ENCODE measurements around the gene SHISA5.

The SHISA5 gene

DNA sequence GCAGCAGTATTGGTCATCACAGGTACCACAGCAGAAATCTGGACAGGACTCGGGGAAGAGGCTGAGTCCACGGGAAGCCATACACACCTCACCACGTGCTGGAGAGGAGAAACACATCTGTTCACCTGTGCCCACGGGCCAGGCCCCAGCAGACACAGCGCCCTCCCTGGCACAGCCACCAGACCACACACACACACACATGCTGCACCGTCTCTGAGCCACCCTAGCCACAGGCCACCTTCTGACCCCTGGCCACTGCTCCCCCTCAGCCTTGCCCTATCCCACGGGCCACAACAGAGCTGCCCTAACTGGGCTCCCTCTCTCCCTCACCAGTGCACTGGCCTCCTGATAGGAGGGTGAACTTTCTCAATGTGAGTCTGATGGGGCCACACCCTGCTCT, 2.8 kb downstream of the SHISA5 start:
- peaks cover 11% of the 10 kb centered on the region for H3K4me1 ChIP-seq (ENCODE audit: low read length)
- no peak overlapping the region for H3K9ac ChIP-seq (ENCODE audit: low read length)
- TF ChIP-seq, protein P1, sequence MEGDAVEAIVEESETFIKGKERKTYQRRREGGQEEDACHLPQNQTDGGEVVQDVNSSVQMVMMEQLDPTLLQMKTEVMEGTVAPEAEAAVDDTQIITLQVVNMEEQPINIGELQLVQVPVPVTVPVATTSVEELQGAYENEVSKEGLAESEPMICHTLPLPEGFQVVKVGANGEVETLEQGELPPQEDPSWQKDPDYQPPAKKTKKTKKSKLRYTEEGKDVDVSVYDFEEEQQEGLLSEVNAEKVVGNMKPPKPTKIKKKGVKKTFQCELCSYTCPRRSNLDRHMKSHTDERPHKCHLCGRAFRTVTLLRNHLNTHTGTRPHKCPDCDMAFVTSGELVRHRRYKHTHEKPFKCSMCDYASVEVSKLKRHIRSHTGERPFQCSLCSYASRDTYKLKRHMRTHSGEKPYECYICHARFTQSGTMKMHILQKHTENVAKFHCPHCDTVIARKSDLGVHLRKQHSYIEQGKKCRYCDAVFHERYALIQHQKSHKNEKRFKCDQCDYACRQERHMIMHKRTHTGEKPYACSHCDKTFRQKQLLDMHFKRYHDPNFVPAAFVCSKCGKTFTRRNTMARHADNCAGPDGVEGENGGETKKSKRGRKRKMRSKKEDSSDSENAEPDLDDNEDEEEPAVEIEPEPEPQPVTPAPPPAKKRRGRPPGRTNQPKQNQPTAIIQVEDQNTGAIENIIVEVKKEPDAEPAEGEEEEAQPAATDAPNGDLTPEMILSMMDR (IDR thresholded peaks at IDR 0.05; ENCODE audit: low read depth, low read length): no peak
- TF ChIP-seq EZH2phosphoT487 (IDR thresholded peaks at IDR 0.05; ENCODE audit: low read depth): no peak
- no peak overlapping the region for H3K4me3 ChIP-seq (ENCODE audit: low read length)
- no peak overlapping the region for H3K4me2 ChIP-seq (ENCODE audit: low read length)
- H3K9me3 ChIP-seq (ENCODE audit: insufficient read depth, low read length): peaks cover 6% of the 10 kb centered on the region; the same call in 1 of the 2 replicates
- H3K36me3 ChIP-seq (replicated peaks; ENCODE audit: low read depth, low read length): peaks cover 5% of the 10 kb centered on the region
- no peaks in the 10 kb centered on the region for H4K20me1 ChIP-seq (ENCODE audit: insufficient read depth, low read length)
- H2AFZ ChIP-seq (ENCODE audit: low read depth, low read length): no peak overlapping the region
- H3K27me3 ChIP-seq (ENCODE audit: low read depth, low read length): no peaks in the 10 kb centered on the region
- no peak overlapping the region for H3K27ac ChIP-seq (ENCODE audit: low read length)
- no peaks in the 10 kb centered on the region for H3K79me2 ChIP-seq (ENCODE audit: low read length)

GRCh38 chr3:48500656-48501055, 3.3 kb downstream of the SHISA5 start:
- Histone ChIP-seq H3K36me3 (replicated peaks; ENCODE audit: low read depth, low read length) (peaks cover 5% of the 10 kb centered on the region), H3K4me1 (ENCODE audit: low read length) (peaks cover 11% of the 10 kb centered on the region), H3K9ac (ENCODE audit: low read length) (no peak overlapping the region), H3K4me2 (ENCODE audit: low read length) (no peak overlapping the region), H3K9me3 (ENCODE audit: insufficient read depth, low read length) (peaks cover 6% of the 10 kb centered on the region; the same call in 1 of the 2 replicates), H2AFZ (ENCODE audit: low read depth, low read length) (no peak overlapping the region), H3K27me3 (ENCODE audit: low read depth, low read length) (no peaks in the 10 kb centered on the region), H3K4me3 (ENCODE audit: low read length) (no peak overlapping the region), H3K79me2 (ENCODE audit: low read length) (no peaks in the 10 kb centered on the region), H4K20me1 (ENCODE audit: insufficient read depth, low read length) (no peaks in the 10 kb centered on the region), H3K27ac (ENCODE audit: low read length) (no peak overlapping the region)
- TF ChIP-seq EZH2phosphoT487 (IDR thresholded peaks at IDR 0.05; ENCODE audit: low read depth): no peak
- TF ChIP-seq, protein P1 (IDR thresholded peaks at IDR 0.05; ENCODE audit: low read depth, low read length): no peak

- peak overlapping the region; percentile 37 for H3K27ac ChIP-seq (ENCODE audit: low read length)
These were observed 10.8 kb downstream of the SHISA5 start for GRCh38 chr3:48493203-48493501.

DNA sequence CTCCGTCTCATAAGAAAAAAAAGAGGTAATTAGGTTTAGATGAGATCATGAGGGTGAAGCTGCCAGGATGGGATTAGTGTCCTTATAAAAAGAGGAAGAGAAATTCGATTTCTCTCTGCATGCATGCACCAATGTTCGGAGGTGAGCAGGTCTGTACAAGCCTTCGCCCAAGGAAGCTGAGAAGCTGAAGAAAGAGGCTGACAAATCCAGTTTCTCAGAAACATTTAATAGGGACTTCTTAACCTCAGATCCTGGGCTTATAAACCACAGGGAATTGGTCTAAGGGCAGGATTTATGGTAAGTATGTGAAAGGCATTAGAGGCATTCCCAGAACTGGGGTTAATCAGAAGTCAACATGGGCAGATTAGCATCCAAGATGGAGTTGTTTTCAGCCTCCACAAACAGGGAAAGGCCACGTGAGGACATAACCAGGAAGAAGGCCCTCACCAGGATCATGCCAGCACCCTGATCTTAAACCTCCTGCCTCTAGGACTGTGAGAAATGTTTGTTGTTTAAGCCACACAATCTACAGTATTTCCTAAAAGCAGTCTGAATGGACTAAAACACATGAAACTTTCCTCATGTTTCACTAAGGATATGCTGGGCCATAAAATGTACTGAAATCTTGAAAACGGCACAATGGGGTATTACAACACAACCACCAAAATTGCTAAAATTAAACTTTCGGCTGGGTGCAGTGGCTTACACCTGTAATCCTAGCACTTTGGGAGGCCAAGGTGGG, 11.3 kb downstream of the SHISA5 start:
- no peak for TF ChIP-seq EZH2phosphoT487 (IDR thresholded peaks at IDR 0.05; ENCODE audit: low read depth)
- TF ChIP-seq, protein P1 (IDR thresholded peaks at IDR 0.05; ENCODE audit: low read depth, low read length): no peak
- peak overlapping the region; percentile 24 for H3K4me3 ChIP-seq (ENCODE audit: low read length)
- no peaks in the 10 kb centered on the region for H3K9me3 ChIP-seq (ENCODE audit: insufficient read depth, low read length)
- H3K4me2 ChIP-seq (ENCODE audit: low read length): peak overlapping the region; percentile 64
- H2AFZ ChIP-seq (ENCODE audit: low read depth, low read length): peak overlapping the region; percentile 70
- H3K36me3 ChIP-seq (replicated peaks; ENCODE audit: low read depth, low read length): no peaks in the 10 kb centered on the region
- H3K4me1 ChIP-seq (ENCODE audit: low read length): peaks cover 13% of the 10 kb centered on the region
- peak overlapping the region; percentile 37 for H3K27ac ChIP-seq (ENCODE audit: low read length)
- peak overlapping the region; percentile 12; the same call in 1 of the 2 replicates for H3K9ac ChIP-seq (ENCODE audit: low read length)
- H3K27me3 ChIP-seq (ENCODE audit: low read depth, low read length): no peaks in the 10 kb centered on the region
- no peaks in the 10 kb centered on the region for H4K20me1 ChIP-seq (ENCODE audit: insufficient read depth, low read length)
- H3K79me2 ChIP-seq (ENCODE audit: low read length): no peaks in the 10 kb centered on the region

More at GRCh38 chr3:48493203-48493501, 10.8 kb downstream of the SHISA5 start:
- H3K36me3 ChIP-seq (replicated peaks; ENCODE audit: low read depth, low read length): peaks cover 2% of the 10 kb centered on the region
- H3K9me3 ChIP-seq (ENCODE audit: insufficient read depth, low read length): peaks cover 2% of the 10 kb centered on the region; the same call in 1 of the 2 replicates
- no peak overlapping the region for H3K9ac ChIP-seq (ENCODE audit: low read length)
- peaks cover 13% of the 10 kb centered on the region for H3K4me1 ChIP-seq (ENCODE audit: low read length)
- H3K79me2 ChIP-seq (ENCODE audit: low read length): no peaks in the 10 kb centered on the region
- H3K4me3 ChIP-seq (ENCODE audit: low read length): no peak overlapping the region
- H3K27me3 ChIP-seq (ENCODE audit: low read depth, low read length): no peaks in the 10 kb centered on the region
- H2AFZ ChIP-seq (ENCODE audit: low read depth, low read length): 0 out of 2 replicates have a peak overlapping the region, but pooled peaks have one; percentile 70
- TF ChIP-seq EZH2phosphoT487 (IDR thresholded peaks at IDR 0.05; ENCODE audit: low read depth): no peak
- TF ChIP-seq, protein P1 (IDR thresholded peaks at IDR 0.05; ENCODE audit: low read depth, low read length): no peak
- 0 out of 2 replicates have a peak overlapping the region, but pooled peaks have one; percentile 64 for H3K4me2 ChIP-seq (ENCODE audit: low read length)
- no peaks in the 10 kb centered on the region for H4K20me1 ChIP-seq (ENCODE audit: insufficient read depth, low read length)
